Measurements from ENCODE around the gene TBX18. TPM values are rescaled to one million over a fixed set of nuclear protein-coding genes. Genes with fewer than 3 reads are reported as not detected.

The TBX18 gene
- total and polyA plus RNA-seq, 9 of the 15 experiments (the other 6 are each of a cell fraction or from before 2014, with no cell fraction given) = 4.0 to 36.1 (median 20.7) TPM

DNA sequence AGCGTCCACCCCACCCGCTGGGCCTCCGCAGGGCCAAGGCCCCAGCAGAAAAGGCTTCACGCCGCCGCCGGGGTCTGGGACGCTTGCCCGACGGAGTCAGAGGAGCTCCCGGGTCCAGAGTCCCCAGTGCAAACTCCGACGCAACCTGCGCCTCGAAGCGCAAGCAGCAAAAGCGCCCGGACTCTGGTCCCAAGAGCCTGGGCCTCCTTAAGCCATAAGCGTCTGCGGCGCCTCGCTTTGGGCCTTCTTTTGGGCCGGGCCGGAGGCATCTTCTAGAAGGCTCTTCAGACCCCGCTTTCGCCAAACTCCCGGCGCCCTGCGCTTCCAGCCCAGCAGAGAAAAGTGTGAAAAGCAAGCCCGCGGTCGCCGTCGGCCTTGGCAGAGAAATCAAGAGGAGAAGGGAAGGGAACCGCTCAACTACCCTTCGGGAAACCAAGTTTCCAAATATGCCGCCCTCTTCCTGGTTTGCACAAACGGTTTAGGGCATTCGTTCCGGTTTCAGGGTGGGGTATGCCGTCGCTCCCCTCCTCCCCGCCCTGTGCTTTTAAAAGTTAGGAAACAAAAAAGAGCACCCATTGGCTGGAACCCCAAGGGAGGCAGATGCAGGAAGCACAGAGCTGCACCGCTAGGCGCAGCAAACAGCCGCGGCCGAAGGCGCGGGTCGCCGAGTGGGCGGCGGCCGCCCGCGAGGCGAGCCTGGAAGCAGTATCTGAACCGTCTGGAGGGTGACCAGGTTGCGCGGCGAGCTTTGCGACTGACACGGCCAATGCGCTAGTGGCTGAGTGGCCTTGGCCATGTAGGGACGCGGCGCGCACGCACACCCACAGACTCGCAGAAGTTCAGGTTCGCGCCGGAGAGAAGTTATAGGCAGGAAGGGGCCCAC, 1.2 kb downstream of the TBX18 start (continued):
- TF ChIP-seq RBM14 (IDR thresholded peaks at IDR 0.05; ENCODE audit: borderline replicate concordance, insufficient read depth, low read depth, low read length) = 0 out of 2 replicates have a peak, but pooled peaks have one; percentile 59
- TF ChIP-seq ZNF24 (IDR thresholded peaks at IDR 0.05) = no peak; the same call in 1 of the 2 replicates
- TF ChIP-seq FOS (IDR thresholded peaks at IDR 0.05; ENCODE audit: extremely low read depth, insufficient read length) = no peak
- TF ChIP-seq LEF1 (IDR thresholded peaks at IDR 0.05) = no peak
- peak; percentile 34; the same call in 1 of the 2 replicates for TF ChIP-seq ZNF589 (CRISPR knock-in tag; IDR thresholded peaks at IDR 0.05; ENCODE audit: low read depth)
- TF ChIP-seq HNRNPL (IDR thresholded peaks at IDR 0.05; ENCODE audit: low read depth, low read length) = 0 out of 2 replicates have a peak, but pooled peaks have one; percentile 11
- peak; percentile 15 for TF ChIP-seq FIP1L1 (IDR thresholded peaks at IDR 0.05; ENCODE audit: low read depth, low read length, poor library complexity, severe bottlenecking)
- TF ChIP-seq MCM5 (IDR thresholded peaks at IDR 0.05; ENCODE audit: low read depth) = no peak
- TF ChIP-seq, protein P1, sequence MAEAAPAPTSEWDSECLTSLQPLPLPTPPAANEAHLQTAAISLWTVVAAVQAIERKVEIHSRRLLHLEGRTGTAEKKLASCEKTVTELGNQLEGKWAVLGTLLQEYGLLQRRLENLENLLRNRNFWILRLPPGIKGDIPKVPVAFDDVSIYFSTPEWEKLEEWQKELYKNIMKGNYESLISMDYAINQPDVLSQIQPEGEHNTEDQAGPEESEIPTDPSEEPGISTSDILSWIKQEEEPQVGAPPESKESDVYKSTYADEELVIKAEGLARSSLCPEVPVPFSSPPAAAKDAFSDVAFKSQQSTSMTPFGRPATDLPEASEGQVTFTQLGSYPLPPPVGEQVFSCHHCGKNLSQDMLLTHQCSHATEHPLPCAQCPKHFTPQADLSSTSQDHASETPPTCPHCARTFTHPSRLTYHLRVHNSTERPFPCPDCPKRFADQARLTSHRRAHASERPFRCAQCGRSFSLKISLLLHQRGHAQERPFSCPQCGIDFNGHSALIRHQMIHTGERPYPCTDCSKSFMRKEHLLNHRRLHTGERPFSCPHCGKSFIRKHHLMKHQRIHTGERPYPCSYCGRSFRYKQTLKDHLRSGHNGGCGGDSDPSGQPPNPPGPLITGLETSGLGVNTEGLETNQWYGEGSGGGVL (CRISPR knock-in tag; IDR thresholded peaks at IDR 0.05) = no peak
- no peak for TF ChIP-seq TCF7L2 (IDR thresholded peaks at IDR 0.05; ENCODE audit: low read depth, low read length)
- TF ChIP-seq GTF2F1 (IDR thresholded peaks at IDR 0.05; ENCODE audit: low read depth, low read length) = no peak
- TF ChIP-seq ZNF143 (CRISPR knock-in tag; IDR thresholded peaks at IDR 0.05) = no peak
- no peak for TF ChIP-seq ZNF316 (IDR thresholded peaks at IDR 0.05)
- TF ChIP-seq EWSR1 (IDR thresholded peaks at IDR 0.05; ENCODE audit: borderline replicate concordance, low read depth, partially characterized antibody) = no peak
- TF ChIP-seq, protein P2, sequence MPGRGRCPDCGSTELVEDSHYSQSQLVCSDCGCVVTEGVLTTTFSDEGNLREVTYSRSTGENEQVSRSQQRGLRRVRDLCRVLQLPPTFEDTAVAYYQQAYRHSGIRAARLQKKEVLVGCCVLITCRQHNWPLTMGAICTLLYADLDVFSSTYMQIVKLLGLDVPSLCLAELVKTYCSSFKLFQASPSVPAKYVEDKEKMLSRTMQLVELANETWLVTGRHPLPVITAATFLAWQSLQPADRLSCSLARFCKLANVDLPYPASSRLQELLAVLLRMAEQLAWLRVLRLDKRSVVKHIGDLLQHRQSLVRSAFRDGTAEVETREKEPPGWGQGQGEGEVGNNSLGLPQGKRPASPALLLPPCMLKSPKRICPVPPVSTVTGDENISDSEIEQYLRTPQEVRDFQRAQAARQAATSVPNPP (IDR thresholded peaks at IDR 0.05; ENCODE audit: borderline replicate concordance, insufficient read depth, insufficient read length) = no peak
- peak; percentile 93 for TF ChIP-seq RBFOX2 (IDR thresholded peaks at IDR 0.05; ENCODE audit: low read depth, low read length)
- TF ChIP-seq RBM25 (IDR thresholded peaks at IDR 0.05; ENCODE audit: low read depth, low read length, severe bottlenecking) = no peak
- no peak for TF ChIP-seq NFXL1 (CRISPR knock-in tag; IDR thresholded peaks at IDR 0.05)
- 0 out of 2 replicates have a peak, but pooled peaks have one; percentile 0 for TF ChIP-seq SIN3B (IDR thresholded peaks at IDR 0.05; ENCODE audit: low read depth)
- TF ChIP-seq RBBP5 (IDR thresholded peaks at IDR 0.05; ENCODE audit: borderline replicate concordance, insufficient read depth, low read length, poor library complexity, severe bottlenecking) = peak; percentile 31
- no peak for TF ChIP-seq DNMT1 (IDR thresholded peaks at IDR 0.05)
- no peak for TF ChIP-seq FUS (optimal IDR thresholded peaks at IDR 0.05; ENCODE audit: low read depth, low read length)
- TF ChIP-seq ZNF436 (CRISPR knock-in tag; IDR thresholded peaks at IDR 0.05) = no peak
- no peak for TF ChIP-seq ZNF444 (CRISPR knock-in tag; IDR thresholded peaks at IDR 0.05)
- TF ChIP-seq MBD2 (IDR thresholded peaks at IDR 0.05; ENCODE audit: borderline replicate concordance, low read depth) = no peak
- TF ChIP-seq ZZZ3 (IDR thresholded peaks at IDR 0.05) = no peak
- TF ChIP-seq PHTF2 (CRISPR knock-in tag; IDR thresholded peaks at IDR 0.05) = no peak
- TF ChIP-seq ATF7 (IDR thresholded peaks at IDR 0.05) = peak; percentile 37; the same call in 1 of the 2 replicates
